Ovary (tissue), 9 donors: ENCODE data around the gene PPM1J. TPM values are rescaled to one million over a fixed set of nuclear protein-coding genes. Genes with fewer than 3 reads are reported as not detected.

Experiments used
- DNase-seq, 5 donors: peaks; one replicate each; pipeline ENCODE4 v3.0.0-alpha.2; 2019 to 2020
- H3K27ac ChIP-seq, 2 donors: fragments of 200-600 bp; one replicate each; pipeline versions ENCODE4 v1.5.1 to v1.8.0; 2019 to 2022
- H3K27me3 ChIP-seq: fragments of 200-600 bp; one replicate; pipeline ENCODE4 v1.8.0; 2022
- H3K36me3 ChIP-seq: fragments of 200-600 bp; sonication (generic); one replicate; pipeline ENCODE4 v1.5.1; 2019
- H3K4me1 ChIP-seq: one replicate; pipeline ENCODE4 v1.8.1; 2013; ENCODE audit warnings: mild to moderate bottlenecking, moderate library complexity; ENCODE audit not compliant: insufficient read depth
- H3K4me3 ChIP-seq: fragments of 200-600 bp; sonication (generic); one replicate; pipeline ENCODE4 v1.5.1; 2017
- H3K9me3 ChIP-seq, 2 donors: fragments of 200-600 bp in 1 of 2; sonication (generic) in 1 of 2; one replicate each; pipeline versions ENCODE4 v1.5.1 to v1.8.1; 2013 to 2019; ENCODE audit warnings: mild to moderate bottlenecking in 1 of 2, moderate library complexity in 1 of 2
- EP300 ChIP-seq: sonication (generic); formaldehyde crosslinking; IDR thresholded peaks from one replicate; pipeline ENCODE4 v1.6.1; 2017; ENCODE audit warnings: antibody characterized with exemption
- POLR2A ChIP-seq: fragments of 450-650 bp; IDR thresholded peaks from one replicate; pipeline ENCODE4 v1.6.1; 2017; ENCODE audit warnings: antibody characterized with exemption, mild to moderate bottlenecking, moderate library complexity
- WGBS, 3 donors: extraction: QIAGEN DNeasy Blood & Tissue Kit in 1 of 3; methylation state at CpG; one replicate each; pipeline versions ENCODE4 v1.1.5 to v1.1.7; 2013 to 2017; 5-methylcytosine and 5-hydroxymethylcytosine counted together
- intact Hi-C, 4 donors: fragments of 100-400 bp; cut with DNase I; formaldehyde crosslinking; loops; one replicate each; pipeline versions ENCODE4 v1.11.0 to v1.15.1; 2022 to 2023
- polyA plus RNA-seq, 2 donors: library from polyadenylated mRNA; stranded (reverse); fragments of 200-250 nt in 1 of 2; fragments of 350-450 nt in 1 of 2; fragmentation: Illumina TruSeq in 1 of 2; extraction: RNeasy Lipid Tissue Mini Kit (QIAGEN cat#74804) in 1 of 2; gene quantifications; one replicate each; pipeline ENCODE4 v1.2.3, GENCODE V29; 2013 to 2014
- total RNA-seq, 7 donors: library from RNA; depleted of rRNA in 2 of 7; stranded (reverse); fragments of >200 nt in 2 of 7; fragmentation: NEBNext Ultra II Directional in 3 of 7; extraction: Animal tissue kit (Norgen Biotek cat#: 25700) in 3 of 7; gene quantifications; one replicate each; pipeline versions ENCODE4 v1.1.0 to v1.2.4, GENCODE V29; 2016 to 2023
- TF ChIP-seq, protein P1 (sequence below), 3 donors: fragments of 450-650 bp in 2 of 3; fragments of 200-600 bp in 1 of 3; IDR thresholded peaks; one replicate each; pipeline versions ENCODE4 v1.5.1 to v1.8.0; 2016 to 2022; ENCODE audit warnings: antibody characterized with exemption in 3 of 3, mild to moderate bottlenecking in 1 of 3
- donor health status: DM: no; HTN: no; CAD: no; lungs with moderate emphysema.
- donor health status: DM: no; HTN: no; CAD: no.
- donor health status: Bipolar disorder and iron deficiency.
- donor health status: DM: yes; HTN: yes; CAD: no.
- donor health status: DM: no; HTN: no; CAD: no.
- donor health status: DM: yes; HTN: yes; CAD: no.

PPM1J gene
- total and polyA plus RNA-seq, 9 donors: 0.78 to 6.3 (median 2.8) TPM

DNA sequence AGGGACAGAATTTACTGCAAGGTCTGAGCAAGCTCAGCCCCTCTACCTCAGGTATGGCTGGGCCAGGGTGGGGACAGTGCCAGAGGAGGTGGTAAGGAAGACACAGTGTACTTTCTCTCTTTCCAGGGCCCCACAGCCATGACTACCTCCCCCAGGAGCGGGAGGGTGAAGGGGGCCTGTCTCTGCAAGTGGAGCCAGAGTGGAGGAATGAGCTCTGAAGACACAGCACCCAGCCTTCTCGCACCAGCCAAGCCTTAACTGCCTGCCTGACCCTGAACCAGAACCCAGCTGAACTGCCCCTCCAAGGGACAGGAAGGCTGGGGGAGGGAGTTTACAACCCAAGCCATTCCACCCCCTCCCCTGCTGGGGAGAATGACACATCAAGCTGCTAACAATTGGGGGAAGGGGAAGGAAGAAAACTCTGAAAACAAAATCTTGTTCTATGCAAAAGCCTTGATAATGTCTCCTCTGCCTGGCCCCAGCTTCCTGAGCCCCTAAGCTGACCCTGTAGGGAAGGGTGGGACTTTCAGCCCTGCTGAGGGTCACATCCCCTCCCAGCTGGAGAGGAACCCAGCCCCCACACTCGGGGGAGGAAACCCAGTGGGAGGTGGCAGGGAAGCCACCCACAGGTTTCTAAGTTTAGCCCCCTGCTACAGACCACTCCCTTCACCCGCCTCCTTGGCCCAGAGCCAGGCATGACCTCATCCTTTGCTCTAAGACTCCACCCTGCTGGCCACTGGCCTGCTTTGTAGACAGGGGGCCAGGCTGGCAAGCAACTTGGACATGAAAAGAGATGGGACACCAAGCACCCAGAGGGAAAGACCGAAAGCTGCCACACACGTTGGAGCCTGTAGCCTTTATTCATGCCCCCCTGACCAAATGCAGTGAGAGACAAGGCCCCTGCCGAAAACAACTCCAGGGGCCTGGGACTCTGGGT is 14.6 kb downstream of the PPM1J start:
- H3K36me3 ChIP-seq: no peaks in the 10 kb centered on the region
- WGBS, 3 donors: 16 to 18% (median 18%) methylated on average over 7 of the region's 7 CpGs
- H3K27me3 ChIP-seq: no peaks in the 10 kb centered on the region
- DNase-seq: peak; percentile 99 to 100 (median 100)
- peaks cover 23% of the 10 kb centered on the region for H3K4me1 ChIP-seq
- H3K4me3 ChIP-seq: no peak overlapping the region
- TF ChIP-seq EP300: peak; percentile 7
- TF ChIP-seq, protein P1, sequence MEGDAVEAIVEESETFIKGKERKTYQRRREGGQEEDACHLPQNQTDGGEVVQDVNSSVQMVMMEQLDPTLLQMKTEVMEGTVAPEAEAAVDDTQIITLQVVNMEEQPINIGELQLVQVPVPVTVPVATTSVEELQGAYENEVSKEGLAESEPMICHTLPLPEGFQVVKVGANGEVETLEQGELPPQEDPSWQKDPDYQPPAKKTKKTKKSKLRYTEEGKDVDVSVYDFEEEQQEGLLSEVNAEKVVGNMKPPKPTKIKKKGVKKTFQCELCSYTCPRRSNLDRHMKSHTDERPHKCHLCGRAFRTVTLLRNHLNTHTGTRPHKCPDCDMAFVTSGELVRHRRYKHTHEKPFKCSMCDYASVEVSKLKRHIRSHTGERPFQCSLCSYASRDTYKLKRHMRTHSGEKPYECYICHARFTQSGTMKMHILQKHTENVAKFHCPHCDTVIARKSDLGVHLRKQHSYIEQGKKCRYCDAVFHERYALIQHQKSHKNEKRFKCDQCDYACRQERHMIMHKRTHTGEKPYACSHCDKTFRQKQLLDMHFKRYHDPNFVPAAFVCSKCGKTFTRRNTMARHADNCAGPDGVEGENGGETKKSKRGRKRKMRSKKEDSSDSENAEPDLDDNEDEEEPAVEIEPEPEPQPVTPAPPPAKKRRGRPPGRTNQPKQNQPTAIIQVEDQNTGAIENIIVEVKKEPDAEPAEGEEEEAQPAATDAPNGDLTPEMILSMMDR (IDR thresholded peaks at IDR 0.05): peak in 2 of 3 donors; percentile 7 to 55
- peak; percentile 23 for TF ChIP-seq POLR2A
- H3K27ac ChIP-seq: peak overlapping the region; percentile 81 to 89
- H3K9me3 ChIP-seq: no peaks in the 10 kb centered on the region
- intact Hi-C loops: loop anchor here in 2 of 4 donors (10.0 kb wide), 3 partner anchors 76 to 306 kb away; partner anchors contain the start of genes CTTNBP2NL (in 2 of the 2) and WNT2B (in 1 of the 2)

DNA sequence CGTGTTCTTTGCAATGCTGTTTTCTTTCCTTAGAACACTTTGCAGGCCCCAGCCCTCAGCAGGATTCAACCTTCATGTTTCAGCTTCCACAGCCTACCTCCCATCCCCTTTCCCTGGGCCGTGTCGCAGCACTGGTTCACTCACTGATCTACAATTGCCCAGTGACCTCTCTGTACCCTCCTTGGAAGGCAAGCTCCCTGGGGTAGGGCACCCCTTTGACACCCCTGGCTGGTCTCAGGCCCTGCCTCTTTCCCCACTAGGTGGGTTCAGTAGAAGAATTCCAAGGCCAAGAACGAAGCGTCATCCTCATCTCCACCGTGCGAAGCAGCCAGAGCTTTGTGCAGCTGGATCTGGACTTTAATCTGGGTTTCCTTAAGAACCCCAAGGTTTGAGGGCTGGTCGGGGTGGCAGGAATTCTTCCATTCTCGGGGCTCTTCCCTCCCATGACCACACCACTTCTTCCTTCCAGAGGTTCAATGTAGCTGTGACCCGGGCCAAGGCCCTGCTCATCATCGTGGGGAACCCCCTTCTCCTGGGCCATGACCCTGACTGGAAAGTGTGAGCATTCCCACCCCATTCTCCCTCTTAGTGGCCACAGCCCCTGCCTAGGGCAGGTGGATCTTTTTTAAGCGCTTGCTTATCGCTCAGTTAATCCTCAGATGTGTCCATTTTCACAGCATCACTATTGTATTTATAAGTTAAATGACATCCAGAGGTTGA is 15.5 kb downstream of the PPM1J start:
- intact Hi-C loops: loop anchor here in 2 of 4 donors (10.0 kb wide), 3 partner anchors 75 to 305 kb away; partner anchors contain the start of genes CTTNBP2NL (in 2 of the 2) and WNT2B (in 1 of the 2)
- H3K4me3 ChIP-seq: no peak overlapping the region

DNA sequence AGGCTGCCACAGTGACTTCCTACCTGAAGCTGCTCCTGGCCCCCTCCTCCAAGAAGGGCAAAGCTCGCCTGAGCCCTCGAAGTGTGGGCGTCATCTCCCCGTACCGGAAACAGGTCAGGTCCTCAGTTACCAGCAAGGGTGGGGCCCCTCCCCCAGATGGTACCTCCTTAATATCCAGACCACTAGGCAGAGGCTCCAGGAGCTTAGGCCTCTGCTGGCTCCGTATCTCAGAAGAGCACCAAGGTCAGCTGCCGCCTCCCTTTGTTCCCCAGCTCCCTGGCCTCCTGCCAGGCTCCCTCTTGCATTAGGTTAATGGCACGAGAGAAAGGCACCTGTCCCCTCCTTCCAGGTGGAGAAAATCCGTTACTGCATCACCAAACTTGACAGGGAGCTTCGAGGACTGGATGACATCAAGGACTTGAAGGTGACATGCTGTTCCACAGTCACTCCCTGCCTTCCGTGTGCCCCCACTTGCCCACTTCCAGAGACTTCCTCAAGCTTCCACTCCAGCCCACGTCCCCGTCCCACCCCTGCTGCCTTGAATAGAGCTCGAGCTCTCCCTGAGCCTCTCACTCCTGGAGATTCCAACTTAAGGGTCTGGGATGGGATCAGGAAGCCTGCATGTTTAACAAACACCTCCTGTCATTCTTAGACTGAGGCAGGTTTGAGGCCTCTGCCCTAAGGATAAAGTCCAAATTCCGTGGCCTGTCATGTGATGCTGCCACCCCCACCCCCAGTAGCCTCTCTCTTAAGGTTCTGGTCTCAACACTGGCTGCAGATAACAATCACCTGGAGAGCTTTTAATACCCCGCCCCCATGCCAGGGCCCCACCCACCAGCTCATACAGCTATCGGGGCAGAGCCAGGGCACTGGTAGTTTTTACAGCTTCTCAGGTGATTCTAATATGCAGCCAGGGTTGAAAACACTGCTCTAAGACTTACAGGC is 16.5 kb downstream of the PPM1J start:
- peak; percentile 52 to 68 (median 58) for DNase-seq
- 62 to 70% (median 63%) methylated on average over 16 to 17 of the region's 17 CpGs for WGBS, 3 donors
- Histone ChIP-seq H3K9me3 (no peaks in the 10 kb centered on the region), H3K4me3 (no peak overlapping the region), H3K27me3 (no peaks in the 10 kb centered on the region), H3K36me3 (no peaks in the 10 kb centered on the region), H3K27ac (peak overlapping the region; percentile 49 to 81), H3K4me1 (peaks cover 19% of the 10 kb centered on the region)
- intact Hi-C loops: no loop called here
- no peak for TF ChIP-seq EP300

More for the DNA sequence above, 15.5 kb downstream of the PPM1J start:
- no peak for TF ChIP-seq EP300
- Histone ChIP-seq H3K36me3 (no peaks in the 10 kb centered on the region), H3K9me3 (no peaks in the 10 kb centered on the region), H3K27ac (peak overlapping the region; percentile 81 to 89), H3K4me1 (peaks cover 22% of the 10 kb centered on the region), H3K27me3 (no peaks in the 10 kb centered on the region)
- WGBS, 3 donors: 45 to 68% (median 50%) methylated on average over 13 of the region's 13 CpGs
- DNase-seq: no peak

DNA sequence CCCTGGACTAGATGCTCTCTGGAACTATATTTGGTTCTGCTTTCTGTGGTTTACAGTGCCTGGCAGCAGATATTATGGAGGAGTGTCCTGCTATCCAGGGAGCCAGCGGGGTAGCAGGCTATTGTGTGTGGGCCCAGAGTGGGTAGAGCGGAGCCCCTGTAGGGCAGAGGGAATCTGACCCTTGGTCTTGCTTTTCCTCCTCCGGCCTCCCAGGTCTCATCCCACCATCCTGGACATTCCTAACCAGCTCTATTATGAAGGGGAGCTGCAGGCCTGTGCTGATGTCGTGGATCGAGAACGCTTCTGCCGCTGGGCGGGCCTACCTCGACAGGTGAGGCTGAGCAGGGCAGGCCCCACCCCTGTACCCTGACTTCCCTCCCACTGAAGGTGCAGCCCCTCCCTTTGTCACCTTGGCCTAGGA is 17.3 kb downstream of the PPM1J start:
- Histone ChIP-seq H3K27me3 (no peaks in the 10 kb centered on the region), H3K27ac (peak overlapping the region in 1 of 2 donors; percentile 81), H3K4me1 (peaks cover 19% of the 10 kb centered on the region), H3K4me3 (no peak overlapping the region), H3K9me3 (no peaks in the 10 kb centered on the region), H3K36me3 (no peaks in the 10 kb centered on the region)
- 88 to 94% (median 92%) methylated on average over 9 of the region's 9 CpGs for WGBS, 3 donors
- no peak for TF ChIP-seq EP300
- TF ChIP-seq, protein P1 (IDR thresholded peaks at IDR 0.05): no peak
- no peak for TF ChIP-seq POLR2A
- DNase-seq: no peak
- intact Hi-C loops: no loop called here
